ENCODE data around the gene MAP6.
"Not testable (repeated sequence)": the region's sequence is repeated elsewhere in the genome, so short reads cannot be mapped to it uniquely, and the experiment has no call there.

Gene MAP6

GRCh38 chr11:75589933-75590332 lies 78.9 kb downstream of the MAP6 start:
- DNase-seq: no peak

DNA sequence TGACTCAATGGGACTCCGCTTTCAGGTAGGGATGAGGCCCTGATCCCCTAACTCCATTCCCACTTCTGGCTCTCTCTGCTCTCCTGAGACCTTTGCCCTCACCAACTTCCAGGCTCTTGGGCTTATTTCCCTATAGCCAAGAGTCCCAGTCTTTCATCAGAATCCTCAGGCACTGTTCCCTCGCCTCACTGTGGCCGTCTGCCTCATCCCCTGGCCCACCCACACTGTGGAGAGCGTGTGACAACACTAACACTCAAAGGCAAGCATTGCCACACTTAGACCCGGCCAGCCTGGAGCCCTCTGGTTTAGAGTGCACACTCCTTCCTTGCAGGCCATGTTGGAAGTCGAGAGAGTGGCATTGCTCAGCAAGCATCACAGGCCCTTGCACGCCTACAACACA lies 79.8 kb downstream of the MAP6 start:
- DNase-seq: peak; percentile 56 to 81

DNA sequence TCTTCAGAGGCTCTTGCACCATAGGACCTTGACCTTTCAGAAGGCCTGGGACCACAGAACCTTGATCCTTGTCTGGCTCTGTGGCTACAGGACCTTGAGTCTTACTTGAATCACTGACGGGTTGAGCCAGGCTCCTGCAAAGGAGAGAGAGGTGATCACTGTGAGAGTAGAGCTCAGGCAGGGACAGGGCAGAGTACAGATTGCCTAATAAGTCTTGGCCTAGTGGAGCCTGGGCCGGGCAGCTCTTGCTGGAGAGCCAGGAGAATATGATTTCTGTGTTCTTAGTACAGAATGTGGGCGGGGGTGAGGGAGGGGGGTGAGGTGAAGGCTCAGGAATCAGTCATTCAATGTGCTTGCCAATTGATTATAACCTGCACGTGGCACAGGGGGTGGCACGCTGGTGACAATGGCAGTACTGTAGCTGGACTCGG lies 80.8 kb downstream of the MAP6 start:
- DNase-seq: no peak

DNA sequence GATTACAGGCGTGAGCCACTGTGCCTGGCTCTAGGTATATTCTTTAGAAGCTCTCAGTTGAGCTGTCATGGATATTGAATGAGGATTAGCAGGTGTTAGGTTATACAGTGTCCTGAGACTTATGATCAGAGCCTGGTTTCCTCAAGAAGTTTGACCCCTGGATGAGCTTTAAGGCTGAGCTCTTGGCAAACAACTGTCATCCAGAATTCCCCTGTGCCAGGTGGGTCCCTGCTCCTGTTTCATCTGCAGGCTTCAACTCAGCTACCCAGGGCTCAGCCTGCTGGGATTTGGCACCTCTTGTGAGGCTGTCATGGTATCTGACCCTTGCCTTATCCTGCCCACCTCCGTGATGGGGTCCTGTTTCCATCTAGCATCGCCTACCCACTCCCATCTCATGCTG lies 82.4 kb downstream of the MAP6 start:
- DNase-seq: no peak

- DNase-seq: no peak
Observed at GRCh38 chr11:75585293-75585670, 83.6 kb downstream of the MAP6 start.

- not testable (repeated sequence) for DNase-seq
Observed at GRCh38 chr11:75584659-75585292, 84.1 kb downstream of the MAP6 start.

DNA sequence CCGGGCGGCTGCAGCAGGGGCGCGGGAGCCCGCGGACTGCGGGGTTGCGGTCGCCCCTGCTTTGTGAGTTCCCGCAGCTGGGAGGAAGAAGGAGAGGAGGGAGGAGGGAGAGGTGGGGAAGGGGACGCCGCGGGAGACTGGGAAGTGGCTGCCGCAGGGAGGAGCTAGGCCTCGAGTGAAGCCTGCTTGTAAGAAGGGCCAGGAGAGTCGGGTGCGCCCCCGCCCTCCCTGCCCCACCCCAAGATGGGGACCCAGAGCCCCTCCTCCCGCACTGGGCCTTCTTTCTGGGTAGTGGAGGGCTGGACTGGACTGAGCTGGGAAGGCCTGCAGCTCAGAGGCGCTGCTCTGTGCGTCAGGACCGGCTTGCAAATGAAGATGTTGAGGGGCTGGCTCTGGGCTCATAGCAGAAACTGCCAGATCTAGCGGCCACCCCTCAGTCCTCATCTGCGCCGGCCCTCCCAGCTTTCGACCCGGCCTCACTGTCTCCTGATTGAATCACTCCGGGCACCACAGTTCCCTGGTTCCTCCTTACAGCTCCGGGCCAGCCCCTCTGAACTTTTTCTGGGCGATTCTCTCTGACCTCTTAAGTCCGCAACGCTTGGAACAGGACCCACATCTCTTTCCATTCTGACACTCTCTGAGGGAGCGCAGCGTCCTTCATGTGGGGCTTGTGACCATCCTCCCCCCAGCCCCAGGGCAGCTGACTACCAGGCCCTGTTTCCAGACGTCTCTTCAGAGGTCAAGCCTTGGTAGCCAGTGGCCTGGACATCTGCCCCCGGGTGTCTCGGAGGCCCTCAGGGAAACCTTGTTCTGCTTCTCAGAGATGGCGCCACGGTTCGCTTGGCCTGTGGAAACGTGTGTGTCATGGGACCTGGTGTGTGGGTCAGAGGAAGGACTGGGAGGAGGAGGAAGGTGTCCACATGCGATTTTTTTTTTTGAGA lies 84.8 kb downstream of the MAP6 start:
- DNase-seq: peak; percentile 50 to 87

GRCh38 chr11:75582895-75583717 lies 85.7 kb downstream of the MAP6 start:
- DNase-seq: peak in 1 of 2 donors; percentile 61

DNA sequence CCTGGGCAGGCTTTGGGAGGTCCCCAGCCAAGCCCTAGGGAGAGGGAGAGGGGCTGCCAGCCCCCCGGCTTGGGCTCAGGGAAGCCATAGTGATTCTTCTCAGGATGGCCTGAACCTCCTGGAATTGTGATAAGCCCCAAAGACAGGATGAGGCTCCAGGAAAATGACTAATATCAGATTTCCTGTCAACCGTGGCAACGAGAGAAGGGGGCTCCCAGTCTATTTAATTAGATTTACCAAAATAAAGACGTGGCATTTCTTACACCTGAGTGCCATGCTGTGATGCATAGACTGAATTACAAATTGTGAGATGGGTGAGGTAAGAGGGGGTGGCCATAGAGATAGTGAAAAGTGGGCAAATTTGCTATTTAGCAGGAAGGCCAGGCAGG lies 86.3 kb downstream of the MAP6 start:
- no peak for DNase-seq

DNA sequence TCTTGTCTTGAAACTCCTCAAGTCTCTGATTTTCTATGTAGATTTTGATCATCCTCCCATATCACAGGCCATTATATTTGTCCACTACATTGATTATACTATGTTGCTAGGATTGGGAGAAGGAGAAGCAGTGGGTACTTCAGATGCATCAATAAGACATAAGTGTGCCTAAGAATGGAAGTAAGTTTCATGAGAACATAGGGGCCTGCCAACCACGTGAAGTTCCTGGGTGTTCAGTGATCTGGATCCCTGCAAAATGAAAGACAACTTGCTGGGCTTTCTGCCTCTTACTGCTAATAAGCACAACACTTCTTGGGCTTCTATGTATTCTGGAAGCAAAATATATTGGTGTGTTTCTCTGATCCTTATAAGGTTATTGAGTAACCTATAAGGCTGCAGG lies 89.0 kb downstream of the MAP6 start:
- no peak for DNase-seq

DNA sequence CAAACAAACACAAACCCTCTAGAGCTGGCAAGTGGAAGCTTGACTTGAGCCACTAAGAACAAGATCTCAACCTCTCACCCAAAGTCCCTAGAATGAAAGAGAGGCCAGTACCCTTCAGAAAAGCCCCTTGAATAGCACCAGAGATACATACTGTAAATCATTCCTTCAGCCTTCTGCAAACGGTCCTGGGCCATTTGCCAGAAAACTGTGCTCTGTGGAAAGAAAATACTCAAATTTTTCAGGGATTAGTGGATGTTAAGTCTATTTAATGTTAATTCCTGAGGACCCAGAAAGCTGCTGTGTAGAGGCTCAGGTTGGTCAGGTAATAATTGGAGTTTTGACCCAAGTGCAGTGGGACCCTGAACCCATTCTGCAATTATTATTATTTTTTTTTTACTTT lies 89.9 kb downstream of the MAP6 start:
- no peak for DNase-seq

GRCh38 chr11:75577207-75577606 lies 91.6 kb downstream of the MAP6 start:
- no peak for DNase-seq

DNA sequence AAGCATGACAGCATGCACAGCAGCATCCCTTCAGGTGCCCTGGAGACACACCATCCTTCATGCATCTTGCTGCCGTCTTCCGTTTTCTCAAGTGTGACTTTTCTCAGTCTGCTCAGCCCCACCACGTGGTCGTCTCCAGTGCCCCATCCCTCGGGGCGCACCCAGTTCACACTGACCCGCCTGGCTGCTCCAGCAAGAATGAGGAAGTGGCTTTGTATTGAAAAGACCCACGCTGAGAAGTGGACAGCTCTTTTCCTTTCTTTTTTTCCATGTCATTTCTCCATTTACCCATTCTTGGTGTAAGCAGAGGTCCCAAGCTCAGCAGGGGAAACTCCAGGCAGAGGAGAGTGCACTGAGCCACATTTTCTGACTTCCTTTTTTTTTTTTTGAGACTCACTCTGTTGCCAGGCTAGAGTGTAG lies 92.3 kb downstream of the MAP6 start:
- DNase-seq: peak; percentile 85 to 87

- no peak for DNase-seq
Observed at GRCh38 chr11:75576017-75576416, 92.8 kb downstream of the MAP6 start.

GRCh38 chr11:75574698-75575602 lies 93.9 kb downstream of the MAP6 start:
- DNase-seq: peak; percentile 19 to 32

GRCh38 chr11:75572744-75573143 lies 96.1 kb downstream of the MAP6 start:
- DNase-seq: no peak

DNA sequence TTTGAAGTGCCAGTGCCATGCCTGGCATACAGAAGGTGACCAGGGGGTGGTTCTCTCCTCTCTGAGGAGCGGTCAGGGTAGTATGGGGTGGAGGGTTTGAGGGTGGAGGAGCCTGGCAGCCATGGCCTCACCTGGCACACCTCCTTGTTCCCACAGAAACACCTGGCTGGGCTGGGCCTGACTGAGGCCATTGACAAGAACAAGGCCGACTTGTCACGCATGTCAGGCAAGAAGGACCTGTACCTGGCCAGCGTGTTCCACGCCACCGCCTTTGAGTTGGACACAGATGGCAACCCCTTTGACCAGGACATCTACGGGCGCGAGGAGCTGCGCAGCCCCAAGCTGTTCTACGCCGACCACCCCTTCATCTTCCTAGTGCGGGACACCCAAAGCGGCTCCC lies 97.2 kb downstream of the MAP6 start:
- no peak for DNase-seq

GRCh38 chr11:75570559-75571139 lies 98.2 kb downstream of the MAP6 start:
- DNase-seq: no peak

DNA sequence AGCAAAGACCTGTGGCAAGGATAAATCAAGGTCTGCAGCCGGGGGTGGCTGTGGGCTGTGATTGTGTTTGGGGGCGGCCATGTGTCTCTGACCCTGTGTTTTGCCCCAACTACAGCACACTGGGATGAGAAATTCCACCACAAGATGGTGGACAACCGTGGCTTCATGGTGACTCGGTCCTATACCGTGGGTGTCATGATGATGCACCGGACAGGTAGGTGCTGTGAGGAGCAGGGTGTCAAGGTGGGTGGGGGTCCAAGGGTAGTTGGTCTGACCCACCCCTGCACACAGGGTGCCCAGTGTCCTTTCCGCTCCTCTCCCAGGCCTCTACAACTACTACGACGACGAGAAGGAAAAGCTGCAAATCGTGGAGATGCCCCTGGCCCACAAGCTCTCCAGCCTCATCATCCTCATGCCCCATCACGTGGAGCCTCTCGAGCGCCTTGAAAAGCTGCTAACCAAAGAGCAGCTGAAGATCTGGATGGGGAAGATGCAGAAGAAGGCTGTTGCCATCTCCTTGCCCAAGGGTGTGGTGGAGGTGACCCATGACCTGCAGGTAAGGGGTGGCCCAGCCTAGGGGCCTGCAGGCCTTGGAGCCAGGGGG lies 100.1 kb downstream of the MAP6 start:
- no peak for DNase-seq

DNA sequence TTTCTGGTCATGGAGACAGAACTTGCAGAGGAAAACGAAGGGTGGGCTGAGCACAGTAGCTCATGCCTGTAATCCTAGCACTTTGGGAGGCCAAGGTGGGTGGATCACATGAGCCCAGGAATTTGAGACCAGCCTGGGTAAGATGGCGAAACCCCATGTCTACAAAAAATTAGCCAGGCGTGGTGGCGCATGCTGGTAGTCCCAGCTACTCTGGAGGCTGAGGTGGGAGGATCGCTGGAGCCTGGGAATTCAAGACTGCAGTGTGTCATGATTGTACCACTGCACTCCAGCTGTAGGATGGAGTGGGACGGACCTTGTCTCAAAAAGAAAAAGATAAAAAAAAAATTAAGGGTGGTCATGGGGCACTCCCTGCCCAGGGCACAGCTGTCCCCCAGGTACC lies 100.9 kb downstream of the MAP6 start:
- no peak for DNase-seq

DNA sequence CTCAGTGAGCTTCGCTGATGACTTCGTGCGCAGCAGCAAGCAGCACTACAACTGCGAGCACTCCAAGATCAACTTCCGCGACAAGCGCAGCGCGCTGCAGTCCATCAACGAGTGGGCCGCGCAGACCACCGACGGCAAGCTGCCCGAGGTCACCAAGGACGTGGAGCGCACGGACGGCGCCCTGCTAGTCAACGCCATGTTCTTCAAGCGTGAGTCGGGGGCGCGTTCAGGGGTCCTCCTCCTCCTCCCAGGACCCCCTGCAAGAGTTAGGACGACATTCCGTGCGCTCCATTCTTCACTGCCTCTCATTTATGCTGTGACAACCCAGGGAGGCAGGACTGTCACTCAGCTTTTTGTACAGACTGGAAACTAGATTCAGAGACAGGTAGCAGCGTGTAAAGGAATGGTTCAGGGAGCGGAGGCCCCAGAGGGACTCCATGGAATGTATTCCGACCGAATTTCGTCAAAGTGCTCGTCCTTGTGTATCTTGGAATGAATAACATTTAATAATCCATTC lies 102.0 kb downstream of the MAP6 start:
- DNase-seq: no peak

All from inflammatory macrophage (primary cell).